Measurements from ENCODE around the gene SLC43A2. TPM values are rescaled to one million over a fixed set of nuclear protein-coding genes. Genes with fewer than 3 reads are reported as not detected.

Gene SLC43A2
- total RNA-seq, 1 experiment from 2014 or later = 12.9 TPM

DNA sequence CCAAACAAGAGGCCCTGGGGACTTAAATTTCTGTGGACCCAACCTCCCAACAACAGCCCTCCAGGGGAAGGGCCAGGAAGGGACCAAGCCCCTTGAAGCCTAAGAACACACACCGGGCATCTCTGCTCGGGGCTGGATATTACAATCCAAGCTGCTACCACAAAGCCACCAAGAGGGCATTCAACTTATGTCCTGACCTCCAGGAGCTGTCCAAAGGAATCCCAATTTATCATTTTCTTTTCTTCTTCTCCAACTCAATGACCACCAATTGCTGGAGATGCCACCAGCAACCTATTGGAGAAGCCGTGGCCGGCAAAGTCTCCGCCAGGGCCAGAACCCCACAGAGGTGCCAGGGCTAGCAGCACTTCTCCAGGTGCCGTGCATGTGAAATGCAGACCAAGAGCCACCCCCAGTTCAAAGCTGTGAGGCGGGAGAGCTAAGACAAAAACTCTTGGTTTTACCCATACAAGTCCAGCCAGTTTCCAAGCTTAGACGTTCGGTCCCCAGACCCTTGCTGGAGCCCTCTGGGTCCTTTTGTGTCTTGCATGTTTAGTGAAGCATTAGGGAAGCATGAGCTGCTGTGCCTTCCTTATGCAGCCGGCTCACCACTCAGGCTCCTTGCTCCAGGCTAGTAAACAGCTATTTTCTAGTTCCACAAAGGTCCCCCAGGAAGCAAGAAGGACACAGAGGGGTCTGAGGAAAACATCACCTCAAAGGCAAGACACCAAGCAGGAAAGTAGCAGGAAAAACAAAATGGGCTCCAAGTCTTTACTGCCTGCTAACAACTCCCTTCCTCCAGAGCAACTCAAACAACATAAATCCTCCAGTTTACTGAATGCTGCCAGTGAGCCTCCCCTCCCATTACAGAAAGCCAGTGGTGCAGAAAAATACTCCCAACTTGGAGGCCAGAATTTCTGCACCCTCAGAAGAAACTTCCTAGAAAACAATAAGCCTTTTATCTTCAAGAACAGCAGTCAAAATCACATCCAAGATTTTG is 69.3 kb downstream of the SLC43A2 start:
- peak overlapping the region in 2 of 3 experiments; percentile 44 to 49; a peak in 4 of 7 replicates for H3K27ac Mint-ChIP-seq
- H2BK15ac ChIP-seq (ENCODE audit: low read depth, low read length) = no peak overlapping the region
- no peak overlapping the region for H3K4ac ChIP-seq (ENCODE audit: low read depth, low read length)
- no CpG with 5 or more reads among the region's 10 CpGs for WGBS (ENCODE audit: extremely low coverage, insufficient read length, low lambda C conversion rate)
- H3K27me3 ChIP-seq (ENCODE audit: insufficient read depth, low read length) = no peaks in the 10 kb centered on the region
- no peak overlapping the region for H3K9ac ChIP-seq (ENCODE audit: extremely low read depth, insufficient read length, low read length)
- H3K14ac ChIP-seq (ENCODE audit: insufficient read depth, low read length) = no peak overlapping the region
- H2AFZ ChIP-seq (ENCODE audit: low read length) = no peak overlapping the region
- no peak overlapping the region for H3K18ac ChIP-seq (ENCODE audit: insufficient read length, low read depth, low read length)
- no peak overlapping the region for H3T11ph ChIP-seq (ENCODE audit: low read length)
- H3K27me3 Mint-ChIP-seq (ENCODE audit: low read depth) = peaks cover 16% of the 10 kb centered on the region
- H3K23ac ChIP-seq (ENCODE audit: insufficient read length, low read depth, low read length) = no peak overlapping the region
- H4K8ac ChIP-seq (replicated peaks; ENCODE audit: insufficient read length, low read depth, low read length) = no peak overlapping the region
- H3K4me2 ChIP-seq (ENCODE audit: insufficient read depth, insufficient read length, low read length) = no peak overlapping the region
- TF ChIP-seq, protein P1, sequence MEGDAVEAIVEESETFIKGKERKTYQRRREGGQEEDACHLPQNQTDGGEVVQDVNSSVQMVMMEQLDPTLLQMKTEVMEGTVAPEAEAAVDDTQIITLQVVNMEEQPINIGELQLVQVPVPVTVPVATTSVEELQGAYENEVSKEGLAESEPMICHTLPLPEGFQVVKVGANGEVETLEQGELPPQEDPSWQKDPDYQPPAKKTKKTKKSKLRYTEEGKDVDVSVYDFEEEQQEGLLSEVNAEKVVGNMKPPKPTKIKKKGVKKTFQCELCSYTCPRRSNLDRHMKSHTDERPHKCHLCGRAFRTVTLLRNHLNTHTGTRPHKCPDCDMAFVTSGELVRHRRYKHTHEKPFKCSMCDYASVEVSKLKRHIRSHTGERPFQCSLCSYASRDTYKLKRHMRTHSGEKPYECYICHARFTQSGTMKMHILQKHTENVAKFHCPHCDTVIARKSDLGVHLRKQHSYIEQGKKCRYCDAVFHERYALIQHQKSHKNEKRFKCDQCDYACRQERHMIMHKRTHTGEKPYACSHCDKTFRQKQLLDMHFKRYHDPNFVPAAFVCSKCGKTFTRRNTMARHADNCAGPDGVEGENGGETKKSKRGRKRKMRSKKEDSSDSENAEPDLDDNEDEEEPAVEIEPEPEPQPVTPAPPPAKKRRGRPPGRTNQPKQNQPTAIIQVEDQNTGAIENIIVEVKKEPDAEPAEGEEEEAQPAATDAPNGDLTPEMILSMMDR (conservative IDR thresholded peaks at IDR 0.05) = no peak
- H2BK20ac ChIP-seq (ENCODE audit: low read depth, low read length, poor library complexity, severe bottlenecking) = no peak overlapping the region
- H4K5ac ChIP-seq (ENCODE audit: insufficient read length, low read depth, low read length) = no peak overlapping the region
- peaks cover 19% of the 10 kb centered on the region for H3K79me1 ChIP-seq (ENCODE audit: insufficient read depth, low read depth, low read length, poor library complexity, severe bottlenecking)
- H3K79me2 ChIP-seq (ENCODE audit: insufficient read depth, low read length) = peaks cover 17% of the 10 kb centered on the region; the same call in 1 of the 2 replicates
- peaks cover 0 to 4% of the 10 kb centered on the region in 2 experiments; a peak in 1 of 5 replicates for H3K9me3 Mint-ChIP-seq
- H3K36me3 Mint-ChIP-seq (ENCODE audit: insufficient read depth in 1 of 3, low read depth in 3 of 3) = peaks cover 0 to 20% (median 8%) of the 10 kb centered on the region in 3 experiments; a peak in 3 of 7 replicates
- no peak overlapping the region for H3K27ac ChIP-seq (ENCODE audit: insufficient read length, low read depth, low read length)
- H3K56ac ChIP-seq (ENCODE audit: insufficient read length, low read depth, low read length) = no peak overlapping the region
- H2BK12ac ChIP-seq (ENCODE audit: insufficient read length, low read depth, low read length) = no peak overlapping the region
- H3K4me1 Mint-ChIP-seq = peaks cover 29 to 38% of the 10 kb centered on the region in 2 experiments
- H3K9me3 ChIP-seq (ENCODE audit: control insufficient read depth, low read depth, low read length) = no peaks in the 10 kb centered on the region
- no peak overlapping the region for H4K91ac ChIP-seq (ENCODE audit: insufficient read length, low read depth, low read length)
- no peak overlapping the region for H2BK5ac ChIP-seq (ENCODE audit: insufficient read length, low read length)
- no peak overlapping the region for H2AK5ac ChIP-seq (ENCODE audit: insufficient read length, low read length)
- 0 out of 2 replicates have a peak, but pooled peaks cover 7% of the 10 kb centered on the region for H3K4me1 ChIP-seq (ENCODE audit: insufficient read depth, low read length)
- H4K20me1 ChIP-seq (ENCODE audit: control insufficient read depth, insufficient read depth, insufficient read length) = no peaks in the 10 kb centered on the region
- H2BK120ac ChIP-seq (ENCODE audit: low read depth, low read length, poor library complexity, severe bottlenecking) = no peak overlapping the region
- H3K23me2 ChIP-seq (ENCODE audit: insufficient read length, low read depth, low read length, poor library complexity, severe bottlenecking) = peaks cover 8% of the 10 kb centered on the region
- peak overlapping the region; percentile 7 to 19; a peak in 2 of 5 replicates for H3K4me3 Mint-ChIP-seq
- no peak for DNase-seq

Measured in H9 (cell line).